NCI-H1694 treated with DMSO at 0.1 percent for 48 hours (cell line): ENCODE data around the gene MOB3B.
"Not testable (repeated sequence)": the region's sequence is repeated elsewhere in the genome, so short reads cannot be mapped to it uniquely, and the experiment has no call there.

Experiments
- DNase-seq: peaks from one replicate; lab custom pipeline; 2025; lab: John Stamatoyannopoulos, UW

The MOB3B gene

GRCh38 chr9:27518809-27519208, 10.8 kb downstream of the MOB3B start:
- no peak for DNase-seq

GRCh38 chr9:27518006-27518405, 11.6 kb downstream of the MOB3B start:
- DNase-seq, result no peak

- DNase-seq, result no peak
Observed at GRCh38 chr9:27514551-27514950, 15.1 kb downstream of the MOB3B start.

DNA sequence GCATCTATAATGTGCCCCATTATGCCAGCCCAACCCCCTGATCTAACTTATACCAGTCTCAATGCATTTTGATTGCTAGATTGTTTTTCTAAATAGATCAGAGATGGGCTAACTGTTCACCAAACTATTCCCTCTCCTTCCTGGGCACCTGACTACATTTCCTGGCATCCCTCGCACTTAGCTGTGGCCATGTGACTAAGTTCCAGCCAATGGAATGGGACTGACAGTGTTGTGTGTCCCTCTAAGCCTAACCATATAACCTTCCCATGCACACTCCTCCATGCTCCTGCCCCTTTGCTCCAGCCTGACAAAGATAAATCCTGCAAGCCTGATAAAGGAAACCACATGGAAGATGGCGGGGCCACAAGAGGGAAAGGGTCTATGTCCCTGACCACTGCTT, 17.8 kb downstream of the MOB3B start:
- DNase-seq, result no peak

- DNase-seq, result no peak
Observed at GRCh38 chr9:27510780-27511179, 18.8 kb downstream of the MOB3B start.

- DNase-seq, result no peak
Observed at GRCh38 chr9:27506981-27507380, 22.6 kb downstream of the MOB3B start.

GRCh38 chr9:27505744-27506161, 23.9 kb downstream of the MOB3B start:
- DNase-seq, result no peak

GRCh38 chr9:27504259-27504658, 25.4 kb downstream of the MOB3B start:
- DNase-seq, result no peak

DNA sequence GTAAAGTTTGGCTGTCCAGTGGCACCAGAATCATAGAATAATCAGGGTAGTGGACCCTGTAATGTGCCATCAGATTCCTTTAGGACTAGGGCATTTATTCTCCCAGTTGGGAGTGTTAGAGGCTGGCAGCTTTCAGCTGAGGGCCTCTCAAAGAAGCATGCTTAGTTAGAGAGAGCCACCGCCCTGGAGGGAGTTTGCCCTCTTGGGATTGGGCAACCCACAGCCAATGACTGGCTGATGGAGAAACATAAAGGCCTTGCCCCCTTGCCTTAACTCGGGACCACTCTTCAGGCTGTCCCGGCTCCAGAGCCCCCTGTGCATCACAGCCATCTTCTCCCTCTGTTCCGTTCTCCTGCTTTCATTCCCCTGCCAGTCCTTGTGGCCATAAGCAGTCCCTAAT, 26.0 kb downstream of the MOB3B start:
- no peak for DNase-seq

GRCh38 chr9:27500902-27501301, 28.7 kb downstream of the MOB3B start:
- not testable (repeated sequence) for DNase-seq

GRCh38 chr9:27499451-27499850, 30.2 kb downstream of the MOB3B start:
- DNase-seq, result no peak

DNA sequence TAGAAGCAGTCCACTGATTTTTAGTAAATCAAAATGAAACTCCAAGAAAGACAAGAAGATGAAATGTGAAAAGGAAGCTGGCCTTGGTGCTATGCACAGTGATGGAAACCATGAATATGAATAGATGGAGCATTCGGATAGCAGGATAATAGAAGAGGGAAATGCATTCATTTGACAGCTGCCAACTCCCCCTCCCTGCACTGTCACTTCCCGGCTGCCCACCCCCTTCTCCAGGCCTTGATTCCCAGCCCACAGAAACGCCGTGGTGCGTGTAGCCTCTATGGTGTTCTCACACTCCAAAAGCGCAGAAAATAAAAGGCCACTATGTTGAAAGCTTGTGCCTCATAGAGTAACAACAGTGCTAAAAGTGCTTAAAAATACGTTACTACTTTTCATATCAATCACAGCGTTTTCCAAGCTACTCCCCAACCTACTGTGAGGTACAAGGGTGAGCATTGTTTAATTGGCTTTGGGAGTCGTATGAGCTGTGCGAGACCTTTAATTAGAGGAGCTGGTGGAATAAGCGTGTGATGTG, 31.7 kb downstream of the MOB3B start:
- no peak for DNase-seq

GRCh38 chr9:27496135-27496504, 33.5 kb downstream of the MOB3B start:
- no peak for DNase-seq

- no peak for DNase-seq
Observed at GRCh38 chr9:27495480-27496134, 34.0 kb downstream of the MOB3B start.

DNA sequence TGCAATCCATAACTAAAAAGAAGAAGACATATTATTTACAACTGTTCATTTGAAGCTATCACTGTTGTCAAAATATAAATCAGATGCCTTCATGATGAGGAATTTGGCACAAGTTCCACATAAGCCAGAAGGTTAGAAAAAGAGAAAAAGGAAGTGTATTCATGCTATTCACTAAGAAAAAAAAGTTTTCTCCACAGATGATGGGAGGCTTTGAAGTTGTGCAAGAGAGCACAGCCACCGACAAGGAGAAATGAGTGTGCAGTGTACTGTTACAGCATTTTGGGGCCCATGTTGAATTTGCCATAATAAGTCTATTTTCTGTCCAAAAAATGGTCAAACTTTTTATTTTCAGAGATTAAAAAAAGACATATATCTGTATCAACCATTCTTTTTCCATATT, 38.5 kb downstream of the MOB3B start:
- DNase-seq, result no peak

DNA sequence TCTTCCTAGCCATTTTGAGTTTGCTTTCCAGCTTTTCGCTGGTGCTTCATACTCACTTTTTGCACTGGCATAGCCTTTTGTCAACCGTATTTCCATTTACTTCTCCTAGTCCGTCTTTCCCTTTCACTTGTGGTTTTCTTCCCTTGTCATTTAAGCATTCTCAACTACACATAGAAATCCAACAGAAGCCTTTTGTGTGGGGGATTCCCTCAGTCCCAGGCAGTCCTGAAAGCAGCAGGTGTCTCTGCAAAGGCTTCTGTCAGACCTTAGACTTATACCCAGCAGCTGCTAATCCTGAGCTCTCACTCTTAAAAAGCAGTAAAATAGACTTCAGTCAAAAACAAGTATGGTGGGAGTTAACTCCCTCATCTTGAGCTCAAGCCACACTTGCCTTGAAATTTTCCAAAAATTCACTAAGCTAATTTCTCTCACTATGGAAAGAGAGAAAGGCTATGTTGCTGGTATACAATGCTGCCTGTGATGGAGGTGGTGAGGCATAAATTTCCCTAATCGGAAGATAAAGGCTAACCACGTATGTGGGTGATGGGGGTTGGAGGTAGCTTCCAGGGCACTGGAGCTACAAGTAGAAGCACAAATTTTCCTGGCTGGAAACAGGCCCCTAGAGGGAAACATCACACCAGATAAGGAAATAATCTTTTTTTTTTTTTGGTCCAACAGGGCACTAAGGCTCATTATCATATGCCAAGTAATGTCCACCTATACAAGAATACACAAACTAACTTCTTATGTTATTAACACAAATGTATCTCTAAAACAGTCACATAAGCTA, 40.3 kb downstream of the MOB3B start:
- DNase-seq, result no peak

DNA sequence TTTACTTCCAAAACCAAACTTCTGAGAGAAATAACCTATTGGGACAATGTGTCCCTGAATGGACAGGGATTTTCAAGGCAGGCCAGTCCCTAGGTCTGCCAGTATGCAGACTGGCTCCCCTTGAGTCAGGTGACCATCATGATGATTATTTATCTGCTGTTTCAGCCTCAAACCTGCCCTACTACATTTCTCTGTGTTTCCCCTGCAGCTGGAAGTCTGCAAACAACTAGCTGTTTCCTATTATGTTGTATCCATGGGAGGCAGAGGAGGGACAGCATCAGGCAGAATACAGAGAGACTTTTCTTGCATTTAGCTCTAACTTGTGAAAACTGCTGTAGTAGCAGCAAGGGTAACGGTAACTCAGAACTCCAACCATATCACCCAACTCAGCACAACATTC, 41.7 kb downstream of the MOB3B start:
- no peak for DNase-seq

- DNase-seq, result no peak
Observed at GRCh38 chr9:27487128-27487640, 42.4 kb downstream of the MOB3B start.

DNA sequence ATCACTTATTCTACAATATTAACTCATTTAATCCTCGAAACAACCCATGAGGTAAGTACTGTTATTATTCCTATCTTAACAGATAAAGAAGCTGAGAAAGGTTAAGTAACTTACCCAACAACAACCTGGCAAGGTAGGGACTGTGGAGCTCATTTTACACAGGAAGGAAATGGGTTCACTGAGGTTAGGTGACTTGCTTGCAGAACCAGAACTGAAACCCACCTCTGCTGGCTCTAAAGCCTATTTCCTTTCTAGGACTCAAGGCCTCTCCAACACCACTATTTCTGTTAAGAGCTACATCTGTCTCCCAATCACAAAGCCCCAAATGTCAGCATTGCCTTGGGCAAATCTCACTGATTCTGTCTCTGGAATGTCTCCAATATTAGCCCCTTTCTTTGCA, 44.5 kb downstream of the MOB3B start:
- DNase-seq, result no peak

DNA sequence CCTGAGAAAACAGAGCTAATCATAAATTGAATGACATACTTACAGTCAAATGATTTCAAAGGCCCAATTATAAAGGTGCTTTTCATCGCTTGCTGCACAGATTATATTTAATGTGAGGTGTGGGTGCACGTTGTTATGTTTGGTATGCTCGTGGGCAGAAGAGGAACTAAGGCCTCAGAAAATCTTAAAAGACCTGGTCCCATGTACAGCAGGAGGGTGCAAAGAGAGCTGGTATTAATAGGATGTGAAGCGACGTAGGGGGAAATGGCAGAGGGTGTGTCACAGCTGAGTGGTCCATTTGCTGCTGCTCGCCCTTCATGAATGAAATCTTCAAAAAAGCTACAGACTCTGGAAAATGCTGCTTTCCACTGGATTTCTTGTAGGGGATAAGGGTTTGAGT, 46.0 kb downstream of the MOB3B start:
- DNase-seq, result no peak

GRCh38 chr9:27482709-27483108, 46.9 kb downstream of the MOB3B start:
- DNase-seq, result no peak

GRCh38 chr9:27478322-27478721, 51.3 kb downstream of the MOB3B start:
- DNase-seq, result no peak

- DNase-seq, result no peak
Observed at GRCh38 chr9:27476870-27477515, 52.6 kb downstream of the MOB3B start.
